GM12864 (cell line): ENCODE results near the gene ATP6V0A1.

Source experiments
- DNase-seq: peaks from one replicate; pipeline ENCODE4 v3.0.0-alpha.2; 2011; ENCODE audit warnings: low read depth
- H3K4me3 ChIP-seq: 2 replicates; pipeline ENCODE4 v1.5.1; 2011; ENCODE audit warnings: mild to moderate bottlenecking, low read depth, low read length, control low read depth
- TF ChIP-seq, protein P1 (sequence below): IDR thresholded peaks from 2 replicates; pipeline ENCODE4 v1.5.1; 2011; ENCODE audit warnings: low read depth, mild to moderate bottlenecking, moderate library complexity, low read length, control low read depth, inconsistent platforms; ENCODE audit errors: missing control alignments

The ATP6V0A1 gene

DNA sequence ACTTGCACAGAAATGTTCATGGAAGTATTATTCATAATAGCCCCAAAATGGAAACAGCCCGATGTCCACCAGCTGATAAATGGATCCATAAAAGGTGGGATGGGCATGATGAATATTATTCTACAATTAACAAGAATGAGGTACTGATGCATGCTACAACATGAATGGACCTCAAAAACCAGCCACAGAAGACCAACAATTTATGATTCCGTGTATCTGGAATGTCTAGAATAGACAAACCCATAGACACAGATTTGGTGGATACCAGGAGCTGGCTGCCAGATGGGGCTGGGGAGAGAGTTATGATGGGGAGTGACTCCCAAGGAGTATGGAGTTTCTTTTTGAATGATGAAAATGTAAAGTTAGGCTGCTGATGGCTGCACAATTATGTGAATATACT lies 66.5 kb downstream of the ATP6V0A1 start:
- DNase-seq, result no peak
- TF ChIP-seq, protein P1, sequence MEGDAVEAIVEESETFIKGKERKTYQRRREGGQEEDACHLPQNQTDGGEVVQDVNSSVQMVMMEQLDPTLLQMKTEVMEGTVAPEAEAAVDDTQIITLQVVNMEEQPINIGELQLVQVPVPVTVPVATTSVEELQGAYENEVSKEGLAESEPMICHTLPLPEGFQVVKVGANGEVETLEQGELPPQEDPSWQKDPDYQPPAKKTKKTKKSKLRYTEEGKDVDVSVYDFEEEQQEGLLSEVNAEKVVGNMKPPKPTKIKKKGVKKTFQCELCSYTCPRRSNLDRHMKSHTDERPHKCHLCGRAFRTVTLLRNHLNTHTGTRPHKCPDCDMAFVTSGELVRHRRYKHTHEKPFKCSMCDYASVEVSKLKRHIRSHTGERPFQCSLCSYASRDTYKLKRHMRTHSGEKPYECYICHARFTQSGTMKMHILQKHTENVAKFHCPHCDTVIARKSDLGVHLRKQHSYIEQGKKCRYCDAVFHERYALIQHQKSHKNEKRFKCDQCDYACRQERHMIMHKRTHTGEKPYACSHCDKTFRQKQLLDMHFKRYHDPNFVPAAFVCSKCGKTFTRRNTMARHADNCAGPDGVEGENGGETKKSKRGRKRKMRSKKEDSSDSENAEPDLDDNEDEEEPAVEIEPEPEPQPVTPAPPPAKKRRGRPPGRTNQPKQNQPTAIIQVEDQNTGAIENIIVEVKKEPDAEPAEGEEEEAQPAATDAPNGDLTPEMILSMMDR, result no peak
- no peak overlapping the region for H3K4me3 ChIP-seq

DNA sequence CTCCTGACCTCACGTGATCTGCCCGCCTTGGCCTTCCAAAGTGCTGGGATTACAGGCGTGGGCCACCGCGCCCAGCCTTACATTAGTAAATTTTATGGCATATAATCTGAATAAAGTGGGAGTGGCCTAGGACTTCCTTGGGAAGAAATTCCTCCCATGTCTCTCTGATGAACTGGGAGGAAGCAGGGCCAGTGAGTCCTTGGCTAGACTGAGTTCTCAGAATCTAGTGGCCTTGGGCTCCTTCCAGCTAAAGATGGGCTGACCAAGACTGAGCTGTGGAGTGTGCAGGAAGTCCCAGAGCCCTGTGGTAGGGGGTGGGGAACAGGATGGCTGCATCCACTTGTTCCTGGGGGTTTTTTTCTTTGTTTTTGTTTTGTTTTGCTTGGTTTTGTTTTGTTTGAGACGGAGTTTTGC lies 67.4 kb downstream of the ATP6V0A1 start:
- TF ChIP-seq, protein P1, result no peak
- no peak for DNase-seq
- no peak overlapping the region for H3K4me3 ChIP-seq

DNA sequence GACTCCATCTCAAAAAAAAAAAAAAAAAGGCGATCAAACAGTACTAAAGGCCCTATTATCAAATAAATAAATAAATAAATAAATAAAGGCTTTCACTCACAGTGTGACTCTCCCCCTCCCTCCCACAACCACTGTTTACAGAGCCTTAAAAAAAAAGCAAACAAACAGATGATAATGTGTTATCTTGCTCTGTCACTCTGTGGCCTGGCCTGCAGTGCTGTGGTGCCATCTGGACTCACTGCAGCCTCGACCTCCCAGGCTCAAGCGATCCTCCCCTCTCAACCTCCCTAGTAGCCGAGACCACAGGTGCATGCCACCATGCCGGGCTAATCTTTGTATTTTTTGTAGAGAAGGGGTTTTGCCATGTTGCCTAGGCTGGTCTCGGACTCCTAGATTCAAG lies 69.3 kb downstream of the ATP6V0A1 start:
- DNase-seq, result no peak
- TF ChIP-seq, protein P1, result no peak
- no peak overlapping the region for H3K4me3 ChIP-seq

DNA sequence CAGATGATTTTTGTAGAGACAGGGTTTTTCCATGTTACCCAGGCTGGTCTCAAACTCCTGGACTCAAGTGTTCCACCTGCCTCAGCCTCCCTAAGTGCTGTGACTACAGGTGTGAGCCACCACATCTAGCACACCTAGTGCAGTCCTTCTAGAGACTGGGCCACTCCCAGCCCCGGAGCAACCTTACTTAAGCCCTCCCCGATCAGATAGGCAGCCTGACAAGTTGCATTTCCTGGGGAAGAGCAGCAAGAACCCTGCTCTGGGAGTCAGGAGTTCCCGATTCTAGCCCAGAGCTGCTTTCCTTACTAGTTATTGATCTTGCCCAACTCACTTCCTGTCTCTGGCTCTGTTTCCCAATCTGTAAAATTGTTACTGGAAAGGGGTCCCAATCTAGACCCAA lies 70.4 kb downstream of the ATP6V0A1 start:
- DNase-seq, result no peak
- no peak overlapping the region for H3K4me3 ChIP-seq
- TF ChIP-seq, protein P1, result no peak

DNA sequence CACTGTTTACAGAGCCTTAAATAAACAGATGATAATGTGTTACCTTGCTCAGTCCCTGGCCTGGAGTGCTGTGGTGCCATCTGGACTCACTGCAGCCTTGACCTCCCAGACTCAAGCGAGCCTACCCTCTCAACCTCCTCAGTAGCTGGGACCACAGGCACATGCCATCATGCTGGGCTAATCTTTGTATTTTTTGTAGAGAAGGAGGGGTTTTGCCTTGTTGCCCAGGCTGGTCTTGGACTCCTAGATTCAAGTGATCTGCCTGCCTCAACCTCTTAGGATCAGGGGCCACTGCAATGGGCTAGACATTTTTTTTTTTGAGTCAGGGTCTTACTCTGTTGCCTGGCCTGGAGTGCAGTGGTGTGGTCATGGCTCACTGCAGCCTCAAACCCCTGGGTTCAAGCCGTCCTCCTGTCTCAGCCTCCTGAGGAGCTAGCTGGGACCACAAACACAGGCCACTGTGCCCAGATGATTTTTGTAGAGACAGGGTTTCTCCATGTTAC lies 72.3 kb downstream of the ATP6V0A1 start:
- no peak for DNase-seq
- H3K4me3 ChIP-seq, result no peak overlapping the region
- TF ChIP-seq, protein P1, result no peak

DNA sequence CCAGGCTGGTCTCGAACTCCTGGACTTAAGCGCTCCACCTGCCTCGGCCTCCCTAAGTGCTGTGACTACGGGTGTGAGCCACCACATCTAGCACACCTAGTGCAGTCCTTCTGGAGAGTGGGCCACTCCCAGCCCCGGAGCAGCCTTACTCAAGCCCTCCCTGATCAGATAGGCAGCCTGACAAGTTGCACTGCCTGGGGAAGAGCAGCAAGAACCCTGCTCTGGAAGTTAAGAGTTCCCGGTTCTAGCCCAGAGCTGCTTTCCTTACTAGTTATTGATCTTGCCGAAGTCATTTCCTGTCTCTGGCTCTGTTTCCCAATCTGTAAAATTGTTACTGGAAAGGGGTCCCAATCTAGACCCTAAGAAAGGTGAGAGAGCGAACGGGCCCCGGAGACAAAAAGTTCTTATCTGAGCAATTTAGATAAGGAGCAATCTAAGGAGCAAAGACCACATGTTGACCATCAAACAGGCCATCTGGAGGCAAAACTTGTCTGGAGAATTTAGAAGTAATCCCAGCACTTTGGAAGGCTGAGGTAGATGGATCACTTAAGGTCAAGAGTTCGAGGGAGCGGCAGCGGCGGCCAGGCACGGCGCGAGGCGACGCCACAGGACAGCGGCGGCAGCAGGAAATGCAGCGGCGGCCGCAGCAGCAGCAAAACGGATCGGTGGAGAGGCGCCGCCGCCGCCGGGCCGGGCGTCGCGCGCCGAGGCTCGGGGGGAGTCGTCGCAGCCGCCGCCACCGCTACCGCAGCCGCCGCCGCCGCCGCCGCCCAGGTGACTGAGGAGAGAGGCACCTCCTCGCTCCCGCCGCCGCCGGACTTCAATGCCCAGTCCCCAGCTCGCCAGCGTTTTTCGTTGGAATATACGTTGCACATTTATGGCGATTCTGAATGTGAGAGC lies 73.0 kb downstream of the ATP6V0A1 start:
- no peak for DNase-seq
- peak overlapping the region; percentile 45 for H3K4me3 ChIP-seq
- TF ChIP-seq, protein P1, result peak; percentile 58
